ENCODE data around the gene SUSD4.

GRCh38 chr1:223260712-223261111 lies 103.3 kb downstream of the SUSD4 start:
- TF ChIP-seq SUZ12 (IDR thresholded peaks at IDR 0.05; ENCODE audit: extremely low read depth, insufficient read depth, insufficient read length): no peak
- TF ChIP-seq ZNF274 (IDR thresholded peaks at IDR 0.05; ENCODE audit: low read depth, low read length): no peak
